ENCODE measurements around the gene WDR1.

The WDR1 gene

DNA sequence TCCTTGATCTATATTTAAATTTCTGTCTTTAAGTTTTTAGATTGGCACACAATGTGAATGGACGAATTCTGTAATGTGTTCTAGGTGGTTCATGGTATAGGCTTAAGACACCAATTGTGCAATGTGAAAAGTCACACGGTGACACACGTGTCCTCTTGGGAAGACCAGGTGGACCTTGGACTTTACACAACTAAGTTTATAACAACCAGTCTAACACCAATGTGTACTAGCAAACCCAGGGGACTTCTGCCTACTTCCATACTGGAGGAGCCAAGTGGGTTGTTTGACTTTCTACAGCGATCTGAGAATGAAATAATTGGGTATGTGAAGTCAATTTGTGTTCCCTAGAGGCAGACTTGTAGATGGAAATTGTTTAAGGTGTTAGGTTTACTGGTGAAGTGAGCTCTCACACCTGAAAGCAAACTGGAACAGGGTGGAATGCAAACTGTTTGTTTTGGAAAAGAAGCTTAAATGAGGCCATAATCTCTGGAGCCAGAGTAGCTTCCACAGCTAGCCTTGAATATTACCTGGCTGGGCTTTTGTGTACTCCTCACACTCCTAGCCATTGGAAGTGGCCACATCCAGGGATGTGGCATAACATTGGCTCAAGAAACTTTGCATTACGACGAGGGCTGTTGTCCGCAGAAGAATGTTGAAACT lies 45.9 kb upstream of the WDR1 start:
- Histone ChIP-seq H3K27ac (ENCODE audit: low read length) (no peak overlapping the region), H3K36me3 (ENCODE audit: insufficient read depth, low read length) (no peaks in the 10 kb centered on the region), H3K4me1 (ENCODE audit: insufficient read depth, low read length) (no peaks in the 10 kb centered on the region), H3K9ac (ENCODE audit: low read depth, low read length) (no peak overlapping the region), H3K4me3 (ENCODE audit: low read depth in 1 of 2, low read length in 2 of 2) (no peak overlapping the region), H2AFZ (ENCODE audit: low read depth, low read length) (no peak overlapping the region), H3K79me2 (ENCODE audit: insufficient read depth, low read length) (no peaks in the 10 kb centered on the region), H3K27me3 (ENCODE audit: insufficient read depth, low read length, poor library complexity) (no peaks in the 10 kb centered on the region), H4K20me1 (ENCODE audit: insufficient read depth, low read length) (no peaks in the 10 kb centered on the region), H3K9me3 (ENCODE audit: insufficient read depth, low read length, severe bottlenecking) (no peaks in the 10 kb centered on the region), H3K4me2 (ENCODE audit: insufficient read depth, low read length) (no peak overlapping the region)
- DNase-seq (no peak), ATAC-seq (ENCODE audit: insufficient read depth, low read depth) (no peak)
- TF ChIP-seq, protein P1, sequence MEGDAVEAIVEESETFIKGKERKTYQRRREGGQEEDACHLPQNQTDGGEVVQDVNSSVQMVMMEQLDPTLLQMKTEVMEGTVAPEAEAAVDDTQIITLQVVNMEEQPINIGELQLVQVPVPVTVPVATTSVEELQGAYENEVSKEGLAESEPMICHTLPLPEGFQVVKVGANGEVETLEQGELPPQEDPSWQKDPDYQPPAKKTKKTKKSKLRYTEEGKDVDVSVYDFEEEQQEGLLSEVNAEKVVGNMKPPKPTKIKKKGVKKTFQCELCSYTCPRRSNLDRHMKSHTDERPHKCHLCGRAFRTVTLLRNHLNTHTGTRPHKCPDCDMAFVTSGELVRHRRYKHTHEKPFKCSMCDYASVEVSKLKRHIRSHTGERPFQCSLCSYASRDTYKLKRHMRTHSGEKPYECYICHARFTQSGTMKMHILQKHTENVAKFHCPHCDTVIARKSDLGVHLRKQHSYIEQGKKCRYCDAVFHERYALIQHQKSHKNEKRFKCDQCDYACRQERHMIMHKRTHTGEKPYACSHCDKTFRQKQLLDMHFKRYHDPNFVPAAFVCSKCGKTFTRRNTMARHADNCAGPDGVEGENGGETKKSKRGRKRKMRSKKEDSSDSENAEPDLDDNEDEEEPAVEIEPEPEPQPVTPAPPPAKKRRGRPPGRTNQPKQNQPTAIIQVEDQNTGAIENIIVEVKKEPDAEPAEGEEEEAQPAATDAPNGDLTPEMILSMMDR (IDR thresholded peaks at IDR 0.05; ENCODE audit: borderline replicate concordance, extremely low read depth, low read length, poor library complexity, severe bottlenecking): no peak
- no peak for TF ChIP-seq EZH2 (IDR thresholded peaks at IDR 0.05; ENCODE audit: borderline replicate concordance, low read depth, low read length, severe bottlenecking)

DNA sequence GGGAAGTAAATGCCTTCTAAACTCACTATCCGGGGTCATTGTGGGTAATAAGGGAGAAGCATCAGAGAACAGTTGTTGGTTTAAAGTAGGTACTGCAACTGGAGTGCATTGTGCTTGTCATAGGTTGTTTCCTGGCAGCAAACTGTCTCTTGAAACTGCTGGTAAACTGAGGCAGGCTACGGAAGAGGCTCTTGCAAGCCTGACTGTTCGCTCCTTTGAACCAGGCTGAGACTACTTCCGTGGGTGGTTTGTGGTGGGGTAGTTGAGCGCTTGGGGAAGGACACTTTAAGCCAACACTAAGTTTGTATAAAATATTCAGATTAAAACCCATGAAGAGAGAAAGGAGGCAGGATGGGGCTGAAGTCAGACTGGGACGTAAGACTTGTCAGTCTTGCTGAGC lies 45.2 kb upstream of the WDR1 start:
- H2AFZ ChIP-seq (ENCODE audit: low read depth, low read length): no peak overlapping the region
- no peaks in the 10 kb centered on the region for H3K36me3 ChIP-seq (ENCODE audit: insufficient read depth, low read length)
- H3K27me3 ChIP-seq (ENCODE audit: insufficient read depth, low read length, poor library complexity): no peaks in the 10 kb centered on the region
- no peak overlapping the region for H3K4me2 ChIP-seq (ENCODE audit: insufficient read depth, low read length)
- no peak overlapping the region for H3K4me3 ChIP-seq (ENCODE audit: low read depth in 1 of 2, low read length in 2 of 2)
- peak; percentile 68 for DNase-seq
- H3K4me1 ChIP-seq (ENCODE audit: insufficient read depth, low read length): no peaks in the 10 kb centered on the region
- TF ChIP-seq EZH2 (IDR thresholded peaks at IDR 0.05; ENCODE audit: borderline replicate concordance, low read depth, low read length, severe bottlenecking): no peak
- TF ChIP-seq, protein P1 (IDR thresholded peaks at IDR 0.05; ENCODE audit: borderline replicate concordance, extremely low read depth, low read length, poor library complexity, severe bottlenecking): no peak
- H3K27ac ChIP-seq (ENCODE audit: low read length): no peak overlapping the region
- H3K79me2 ChIP-seq (ENCODE audit: insufficient read depth, low read length): no peaks in the 10 kb centered on the region
- H4K20me1 ChIP-seq (ENCODE audit: insufficient read depth, low read length): no peaks in the 10 kb centered on the region
- H3K9ac ChIP-seq (ENCODE audit: low read depth, low read length): no peak overlapping the region
- H3K9me3 ChIP-seq (ENCODE audit: insufficient read depth, low read length, severe bottlenecking): no peaks in the 10 kb centered on the region
- ATAC-seq (ENCODE audit: insufficient read depth, low read depth): peak; percentile 86

DNA sequence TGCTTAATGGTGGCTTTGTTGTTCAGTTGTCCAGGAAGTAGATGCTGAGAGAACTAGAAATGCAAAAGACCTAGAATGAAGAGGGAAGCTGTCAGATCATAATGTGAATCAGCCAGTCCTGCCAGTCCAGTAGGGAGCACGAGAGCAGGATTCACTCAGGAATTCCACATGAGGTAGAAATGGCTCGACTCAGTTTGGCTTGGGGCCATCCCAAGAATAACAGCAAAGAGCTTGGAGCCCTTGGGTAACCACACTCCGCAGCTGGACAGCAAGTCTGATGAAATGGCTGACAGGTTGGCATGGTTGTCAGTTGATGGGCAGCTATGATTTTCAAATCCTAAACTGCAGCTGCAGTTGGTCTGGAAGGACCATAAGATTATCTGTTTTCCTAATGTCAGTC lies 44.5 kb upstream of the WDR1 start:
- Histone ChIP-seq H2AFZ (ENCODE audit: low read depth, low read length) (no peak overlapping the region), H3K4me3 (ENCODE audit: low read depth in 1 of 2, low read length in 2 of 2) (no peak overlapping the region), H3K9ac (ENCODE audit: low read depth, low read length) (no peak overlapping the region), H3K4me1 (ENCODE audit: insufficient read depth, low read length) (no peaks in the 10 kb centered on the region), H3K36me3 (ENCODE audit: insufficient read depth, low read length) (no peaks in the 10 kb centered on the region), H3K9me3 (ENCODE audit: insufficient read depth, low read length, severe bottlenecking) (no peaks in the 10 kb centered on the region), H4K20me1 (ENCODE audit: insufficient read depth, low read length) (no peaks in the 10 kb centered on the region), H3K27me3 (ENCODE audit: insufficient read depth, low read length, poor library complexity) (no peaks in the 10 kb centered on the region), H3K27ac (ENCODE audit: low read length) (no peak overlapping the region), H3K79me2 (ENCODE audit: insufficient read depth, low read length) (no peaks in the 10 kb centered on the region), H3K4me2 (ENCODE audit: insufficient read depth, low read length) (no peak overlapping the region)
- no peak for ATAC-seq (ENCODE audit: insufficient read depth, low read depth)
- TF ChIP-seq EZH2 (IDR thresholded peaks at IDR 0.05; ENCODE audit: borderline replicate concordance, low read depth, low read length, severe bottlenecking): no peak
- TF ChIP-seq, protein P1 (IDR thresholded peaks at IDR 0.05; ENCODE audit: borderline replicate concordance, extremely low read depth, low read length, poor library complexity, severe bottlenecking): no peak
- no peak for DNase-seq
